Calu3 (cell line): ENCODE data around the gene WDFY2. TPM values are rescaled to one million over a fixed set of nuclear protein-coding genes. Genes with fewer than 3 reads are reported as not detected.

Experiments
- BruUV-seq: library from RNA; stranded (reverse); fragments of 400-500 nt; replicated peaks from 2 replicates; lab custom pipeline; 2021; lab: Mats Ljungman, UMichigan
- CTCF ChIA-PET: fragments of 300-600 bp; sonication (Branson Sonifier 250); formaldehyde crosslinking; loops from one replicate; lab custom pipeline; 2022; ENCODE audit warnings: antibody characterized with exemption; lab: Charles Lee
- DNase-seq: peaks from one replicate; pipeline ENCODE4 v3.0.0; 2022
- H3K27ac Mint-ChIP-seq: one replicate; pipeline ENCODE4 v1.8.0; 2022; ENCODE audit warnings: mixed read lengths; ENCODE audit not compliant: unreplicated experiment
- H3K27me3 Mint-ChIP-seq: one replicate; pipeline ENCODE4 v1.8.0; 2022; ENCODE audit warnings: mixed read lengths; ENCODE audit not compliant: unreplicated experiment
- H3K36me3 Mint-ChIP-seq: one replicate; pipeline ENCODE4 v1.8.0; 2022; ENCODE audit warnings: mild to moderate bottlenecking, moderate library complexity, mixed read lengths; ENCODE audit not compliant: insufficient read depth, unreplicated experiment
- H3K4me1 Mint-ChIP-seq: one replicate; pipeline ENCODE4 v1.8.0; 2022; ENCODE audit warnings: mild to moderate bottlenecking, low read depth, mixed read lengths; ENCODE audit not compliant: unreplicated experiment
- H3K4me3 Mint-ChIP-seq: one replicate; pipeline ENCODE4 v1.8.0; 2022; ENCODE audit warnings: mild to moderate bottlenecking, low read depth, moderate library complexity, mixed read lengths; ENCODE audit not compliant: unreplicated experiment
- H3K9me3 Mint-ChIP-seq: one replicate; pipeline ENCODE4 v1.8.0; 2022; ENCODE audit warnings: low read depth, mixed read lengths; ENCODE audit not compliant: unreplicated experiment
- CTCF ChIP-seq: fragments of 200-600 bp; IDR thresholded peaks from one replicate; pipeline ENCODE4 v1.8.0; 2022; ENCODE audit warnings: antibody characterized with exemption; ENCODE audit not compliant: unreplicated experiment
- intact Hi-C: fragments of 100-400 bp; cut with micrococcal nuclease; formaldehyde crosslinking; loops from one replicate; pipeline ENCODE4 v1.10.0; 2022; ENCODE audit not compliant: unreplicated experiment
- total RNA-seq: library from RNA; stranded (reverse); gene quantifications from 2 replicates; pipeline ENCODE4 v1.2.3, GENCODE V29; 2022

The WDFY2 gene
- total RNA-seq, 1 experiment from 2014 or later, result 5.9 TPM

GRCh38 chr13:51643105-51643881 lies 59.0 kb downstream of the WDFY2 start:
- no peak for TF ChIP-seq CTCF
- peaks cover 36% of the 10 kb centered on the region for H3K4me1 Mint-ChIP-seq
- peak overlapping the region; percentile 91 for H3K27ac Mint-ChIP-seq
- no peaks in the 10 kb centered on the region for H3K9me3 Mint-ChIP-seq
- no peak for DNase-seq
- no peaks in the 10 kb centered on the region for H3K36me3 Mint-ChIP-seq
- intact Hi-C loops, result loop anchor here (5.0 kb wide), 1 partner anchor 51 kb away; no protein-coding TSS in a partner anchor
- no TSS peak for BruUV-seq
- peak overlapping the region; percentile 33 for H3K4me3 Mint-ChIP-seq
- no peaks in the 10 kb centered on the region for H3K27me3 Mint-ChIP-seq
- CTCF ChIA-PET, result interaction anchor here (0.6 kb wide), 2 partner anchors 24 to 142 kb away, joined by 3 read pairs; no protein-coding TSS in a partner anchor

GRCh38 chr13:51643882-51644281 lies 59.6 kb downstream of the WDFY2 start:
- no peak for DNase-seq
- H3K27ac Mint-ChIP-seq, result peak overlapping the region; percentile 91
- H3K36me3 Mint-ChIP-seq, result no peaks in the 10 kb centered on the region
- H3K9me3 Mint-ChIP-seq, result no peaks in the 10 kb centered on the region
- no TSS peak for BruUV-seq
- CTCF ChIA-PET, result interaction anchor here (0.6 kb wide), 2 partner anchors 24 to 142 kb away, joined by 3 read pairs; no protein-coding TSS in a partner anchor
- no peak for TF ChIP-seq CTCF
- H3K4me3 Mint-ChIP-seq, result peak overlapping the region; percentile 33
- no peaks in the 10 kb centered on the region for H3K27me3 Mint-ChIP-seq
- intact Hi-C loops, result loop anchor here (5.0 kb wide), 1 partner anchor 52 kb away; no protein-coding TSS in a partner anchor
- H3K4me1 Mint-ChIP-seq, result peaks cover 35% of the 10 kb centered on the region

GRCh38 chr13:51644654-51645053 lies 60.4 kb downstream of the WDFY2 start:
- no peak for TF ChIP-seq CTCF
- no peak for DNase-seq
- Mint-ChIP-seq H3K27ac (peak overlapping the region; percentile 91), H3K36me3 (no peaks in the 10 kb centered on the region), H3K27me3 (no peaks in the 10 kb centered on the region), H3K4me1 (peaks cover 35% of the 10 kb centered on the region), H3K9me3 (no peaks in the 10 kb centered on the region), H3K4me3 (no peak overlapping the region)
- BruUV-seq, result no TSS peak
- CTCF ChIA-PET, result interaction anchor here (0.5 to 0.8 kb wide), 2 partner anchors 18 to 102 kb away, joined by 3 to 4 read pairs; no protein-coding TSS in a partner anchor
- intact Hi-C loops, result loop anchor here (5.0 kb wide), 1 partner anchor 52 kb away; no protein-coding TSS in a partner anchor

GRCh38 chr13:51645154-51645650 lies 60.9 kb downstream of the WDFY2 start:
- Mint-ChIP-seq H3K9me3 (no peaks in the 10 kb centered on the region), H3K4me1 (peaks cover 35% of the 10 kb centered on the region), H3K27me3 (no peaks in the 10 kb centered on the region), H3K27ac (peak overlapping the region; percentile 24), H3K36me3 (no peaks in the 10 kb centered on the region), H3K4me3 (no peak overlapping the region)
- TF ChIP-seq CTCF, result no peak
- CTCF ChIA-PET, result interaction anchor here (0.5 to 0.8 kb wide), 2 partner anchors 17 to 103 kb away, joined by 3 to 4 read pairs; no protein-coding TSS in a partner anchor
- no peak for DNase-seq
- intact Hi-C loops, result no loop called here
- no TSS peak for BruUV-seq
